Spleen (tissue), 11 donors: ENCODE results near the gene PRDM16. TPM values are rescaled to one million over a fixed set of nuclear protein-coding genes. Genes with fewer than 3 reads are reported as not detected.

Source experiments
- DNase-seq: peaks from one replicate; pipeline ENCODE4 v3.0.0-alpha.2; 2020
- H3K27ac ChIP-seq, 8 donors: fragments of 200-600 bp; sonication (generic) in 7 of 8; 1 replicate in 4 of 8; 2 replicates in 4 of 8; pipeline versions ENCODE4 v1.5.0 to v1.8.0; 2016 to 2021; ENCODE audit warnings: inconsistent platforms in 4 of 8, mild to moderate bottlenecking in 4 of 8, moderate library complexity in 1 of 8
- H3K27me3 ChIP-seq, 7 donors: fragments of 200-600 bp; sonication (generic) in 6 of 7; replicated peaks in 1 of 7; 1 replicate in 4 of 7; 2 replicates in 3 of 7; pipeline versions ENCODE4 v1.5.0 to v1.8.0; 2016 to 2021; ENCODE audit warnings: inconsistent platforms in 3 of 7, mild to moderate bottlenecking in 1 of 7
- H3K36me3 ChIP-seq, 6 donors: fragments of 200-600 bp; sonication (generic) in 5 of 6; 1 replicate in 4 of 6; 2 replicates in 2 of 6; pipeline versions ENCODE4 v1.5.0 to v1.8.0; 2016 to 2021; ENCODE audit warnings: inconsistent platforms in 2 of 6
- H3K4me1 ChIP-seq, 6 donors: fragments of 200-600 bp; sonication (generic) in 5 of 6; 1 replicate in 3 of 6; 2 replicates in 3 of 6; pipeline versions ENCODE4 v1.5.0 to v1.8.0; 2016 to 2021; ENCODE audit warnings: inconsistent platforms in 3 of 6
- H3K4me3 ChIP-seq, 8 donors: fragments of 200-600 bp; sonication (generic) in 7 of 8; 1 replicate in 4 of 8; 2 replicates in 4 of 8; pipeline versions ENCODE4 v1.5.0 to v1.8.0; 2016 to 2021; ENCODE audit warnings: inconsistent platforms in 4 of 8, mild to moderate bottlenecking in 4 of 8, moderate library complexity in 2 of 8
- H3K9me3 ChIP-seq, 8 donors: fragments of 200-600 bp; sonication (generic) in 7 of 8; 1 replicate in 4 of 8; 2 replicates in 4 of 8; pipeline versions ENCODE4 v1.5.0 to v1.8.0; 2016 to 2021; ENCODE audit warnings: inconsistent platforms in 4 of 8
- POLR2A ChIP-seq, 3 donors: fragments of 450-650 bp; IDR thresholded peaks; one replicate each; pipeline ENCODE4 v1.5.1; 2017; ENCODE audit warnings: antibody characterized with exemption in 3 of 3, mild to moderate bottlenecking in 1 of 3
- POLR2AphosphoS5 ChIP-seq, 3 donors: sonication (generic); formaldehyde crosslinking; IDR thresholded peaks; one replicate each; pipeline ENCODE4 v1.5.1; 2017; ENCODE audit warnings: antibody characterized with exemption in 3 of 3
- WGBS, 5 donors: extraction: QIAGEN DNeasy Blood & Tissue Kit in 3 of 5; methylation state at CpG; one replicate each; pipeline versions ENCODE4 v1.1.5 to v1.1.7; 2013 to 2018; 5-methylcytosine and 5-hydroxymethylcytosine counted together
- intact Hi-C: fragments of 100-400 bp; cut with DNase I; formaldehyde crosslinking; loops from one replicate; pipeline ENCODE4 v1.15.0; 2023; ENCODE audit warnings: low total_unique reads
- polyA plus RNA-seq, 3 donors: library from polyadenylated mRNA; stranded (reverse); fragments of 200-250 nt; gene quantifications; one replicate each; pipeline ENCODE4 v1.2.1, GENCODE V29; 2013
- total RNA-seq, 7 donors: library from RNA; depleted of rRNA in 3 of 7; stranded (reverse); fragments of >200 nt in 3 of 7; fragmentation: NEBNext Ultra II Directional in 4 of 7; extraction: Animal tissue kit (Norgen Biotek cat#: 25700) in 4 of 7; gene quantifications; one replicate each; pipeline versions ENCODE4 v1.1.0 to v1.2.1, GENCODE V29; 2016 to 2021
- TF ChIP-seq, protein P1 (sequence below), 11 experiments: fragments of 200-600 bp in 7 of 11; fragments of 450-650 bp in 4 of 11; sonication (generic) in 4 of 11; IDR thresholded peaks in 8 of 11; conservative IDR thresholded peaks in 3 of 11; 1 replicate in 7 of 11; 2 replicates in 4 of 11; pipeline versions ENCODE4 v1.4.0 to v1.8.0; 2016 to 2021; ENCODE audit warnings: antibody characterized with exemption in 11 of 11, inconsistent platforms in 4 of 11, mild to moderate bottlenecking in 1 of 11
- donor health status: healthy with polysubstance abuse.
- donor health status: DM: no; HTN: no; CAD: no; lungs with moderate emphysema.
- donor health status: DM: no; HTN: no; CAD: no.
- donor health status: Bipolar disorder and iron deficiency.
- donor health status: healthy.
- donor health status: DM: no; HTN: no; CAD: no.
- donor health status: DM: yes; HTN: yes; CAD: no.

PRDM16 gene
- total and polyA plus RNA-seq, 10 donors, result 0.43 to 3.2 (median 1.4) TPM

DNA sequence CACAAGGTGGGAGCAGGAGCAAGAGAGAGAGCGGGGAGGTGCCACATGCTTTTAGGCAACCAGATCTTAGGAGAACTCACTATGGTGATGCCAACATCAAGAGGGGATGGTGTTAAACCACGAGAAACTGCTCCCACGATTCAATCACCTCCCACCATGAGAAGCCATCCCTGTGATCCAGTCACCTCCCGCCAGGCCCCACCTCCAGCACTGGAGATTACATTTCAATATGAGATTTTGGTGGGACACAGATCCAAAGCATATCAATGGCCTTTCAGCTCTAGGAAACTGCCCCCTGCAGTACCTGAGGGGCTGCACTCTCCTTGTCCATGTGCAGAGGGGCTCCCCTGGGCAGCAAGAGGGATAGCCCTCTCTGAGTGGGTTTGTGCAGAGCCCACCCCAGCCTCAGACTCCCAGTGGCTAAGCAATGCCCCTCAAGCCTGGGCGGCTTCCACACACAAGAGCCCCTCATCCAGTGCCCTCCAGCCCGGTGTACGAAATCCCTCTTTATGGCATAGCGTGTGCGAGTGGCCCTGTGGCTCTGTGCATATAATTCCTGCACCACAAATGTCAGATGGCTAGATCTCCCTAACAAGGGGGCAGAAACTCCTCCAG is 15.5 kb upstream of the PRDM16 start:
- Histone ChIP-seq H3K36me3 (no peaks in the 10 kb centered on the region), H3K27me3 (peaks cover 0 to 41% (median 5%) of the 10 kb centered on the region in 7 donors), H3K4me3 (no peak overlapping the region), H3K27ac (no peak overlapping the region), H3K9me3 (no peaks in the 10 kb centered on the region), H3K4me1 (no peaks in the 10 kb centered on the region)
- 84 to 91% (median 88%) methylated on average over 8 to 9 of the region's 9 CpGs for WGBS, 5 donors
- peak; percentile 43 for DNase-seq
- no peak for TF ChIP-seq POLR2AphosphoS5 (IDR thresholded peaks at IDR 0.05)
- no peak for TF ChIP-seq POLR2A (IDR thresholded peaks at IDR 0.05)
- TF ChIP-seq, protein P1, sequence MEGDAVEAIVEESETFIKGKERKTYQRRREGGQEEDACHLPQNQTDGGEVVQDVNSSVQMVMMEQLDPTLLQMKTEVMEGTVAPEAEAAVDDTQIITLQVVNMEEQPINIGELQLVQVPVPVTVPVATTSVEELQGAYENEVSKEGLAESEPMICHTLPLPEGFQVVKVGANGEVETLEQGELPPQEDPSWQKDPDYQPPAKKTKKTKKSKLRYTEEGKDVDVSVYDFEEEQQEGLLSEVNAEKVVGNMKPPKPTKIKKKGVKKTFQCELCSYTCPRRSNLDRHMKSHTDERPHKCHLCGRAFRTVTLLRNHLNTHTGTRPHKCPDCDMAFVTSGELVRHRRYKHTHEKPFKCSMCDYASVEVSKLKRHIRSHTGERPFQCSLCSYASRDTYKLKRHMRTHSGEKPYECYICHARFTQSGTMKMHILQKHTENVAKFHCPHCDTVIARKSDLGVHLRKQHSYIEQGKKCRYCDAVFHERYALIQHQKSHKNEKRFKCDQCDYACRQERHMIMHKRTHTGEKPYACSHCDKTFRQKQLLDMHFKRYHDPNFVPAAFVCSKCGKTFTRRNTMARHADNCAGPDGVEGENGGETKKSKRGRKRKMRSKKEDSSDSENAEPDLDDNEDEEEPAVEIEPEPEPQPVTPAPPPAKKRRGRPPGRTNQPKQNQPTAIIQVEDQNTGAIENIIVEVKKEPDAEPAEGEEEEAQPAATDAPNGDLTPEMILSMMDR (IDR thresholded peaks at IDR 0.05 in 8 of 11, conservative IDR thresholded peaks at IDR 0.05 in 3 of 11), result no peak
- intact Hi-C loops, result no loop called here

DNA sequence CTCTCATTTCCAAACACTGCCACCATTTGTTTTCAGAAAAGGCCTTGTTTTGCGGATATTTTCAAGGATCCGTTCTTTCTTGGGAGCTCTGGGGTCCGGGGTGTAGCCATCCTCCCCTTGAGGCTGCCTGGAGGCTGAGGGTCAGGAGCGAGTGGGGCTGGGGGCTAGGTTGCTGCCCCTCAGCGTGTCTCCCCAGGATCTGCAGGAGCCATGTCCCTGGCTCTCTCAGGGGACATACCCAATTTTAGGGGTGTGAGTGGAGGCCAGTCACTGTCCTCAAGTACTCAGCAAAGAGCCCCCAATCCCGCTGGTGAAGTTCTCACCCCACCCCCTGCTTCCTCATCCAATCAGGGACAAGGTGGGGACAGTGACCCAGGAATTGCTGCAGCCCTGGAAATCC is 15.0 kb upstream of the PRDM16 start:
- Histone ChIP-seq H3K36me3 (no peaks in the 10 kb centered on the region), H3K27me3 (peaks cover 0 to 40% (median 5%) of the 10 kb centered on the region in 7 donors), H3K4me1 (no peaks in the 10 kb centered on the region), H3K9me3 (no peaks in the 10 kb centered on the region), H3K4me3 (no peak overlapping the region), H3K27ac (no peak overlapping the region)
- intact Hi-C loops, result no loop called here
- WGBS, 5 donors, result 78 to 94% (median 87%) methylated on average over 6 of the region's 6 CpGs
- no peak for DNase-seq
- TF ChIP-seq, protein P1 (IDR thresholded peaks at IDR 0.05 in 8 of 11, conservative IDR thresholded peaks at IDR 0.05 in 3 of 11), result no peak
- TF ChIP-seq POLR2AphosphoS5 (IDR thresholded peaks at IDR 0.05), result no peak
- TF ChIP-seq POLR2A (IDR thresholded peaks at IDR 0.05), result no peak

DNA sequence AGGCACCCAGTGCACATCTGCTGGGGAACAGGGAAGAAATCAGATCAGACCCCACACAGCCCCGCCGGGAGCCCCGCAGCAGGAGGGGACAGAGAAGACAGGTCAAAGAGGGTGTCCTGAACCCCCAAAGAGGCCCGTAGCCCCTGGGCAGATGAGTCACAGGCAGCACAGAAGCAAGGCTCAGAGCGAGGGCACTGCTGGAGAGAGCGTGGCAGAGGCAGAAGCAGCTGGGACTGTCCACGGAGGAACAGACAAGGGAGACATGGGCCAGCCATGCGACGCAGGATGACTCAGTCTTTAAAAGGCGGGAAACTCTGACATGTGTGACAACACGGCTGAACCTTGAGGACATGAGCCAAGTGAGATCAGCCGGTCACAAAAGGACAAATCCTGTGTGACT is 14.5 kb upstream of the PRDM16 start:
- no peaks in the 10 kb centered on the region for H3K4me1 ChIP-seq
- no peak overlapping the region for H3K27ac ChIP-seq
- H3K36me3 ChIP-seq, result no peaks in the 10 kb centered on the region
- intact Hi-C loops, result no loop called here
- TF ChIP-seq POLR2AphosphoS5 (IDR thresholded peaks at IDR 0.05), result no peak
- TF ChIP-seq, protein P1 (IDR thresholded peaks at IDR 0.05 in 8 of 11, conservative IDR thresholded peaks at IDR 0.05 in 3 of 11), result no peak
- TF ChIP-seq POLR2A (IDR thresholded peaks at IDR 0.05), result no peak
- no peaks in the 10 kb centered on the region for H3K9me3 ChIP-seq
- WGBS, 5 donors, result 83 to 93% (median 88%) methylated on average over 12 of the region's 12 CpGs
- H3K27me3 ChIP-seq, result peaks cover 0 to 35% (median 5%) of the 10 kb centered on the region in 7 donors
- H3K4me3 ChIP-seq, result no peak overlapping the region
- peak; percentile 52 for DNase-seq

DNA sequence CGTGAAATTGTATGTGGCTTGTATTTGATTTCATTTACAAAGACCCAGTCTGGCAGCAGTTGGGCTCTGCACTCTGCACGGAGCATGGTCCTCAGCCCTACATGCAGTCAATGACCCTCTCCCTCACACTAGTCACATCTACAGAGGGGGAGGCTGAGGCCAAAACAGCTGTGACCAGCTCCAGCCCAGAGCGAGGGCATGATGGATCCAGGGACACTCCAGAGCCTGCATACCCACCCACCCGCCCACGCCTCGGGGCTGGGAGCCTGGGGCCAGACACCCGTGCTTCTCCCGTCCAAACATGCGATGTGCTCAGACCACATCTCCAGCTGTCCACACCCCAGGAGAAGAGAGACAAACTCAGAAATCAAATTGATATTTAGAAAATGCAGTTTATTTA is 14.0 kb upstream of the PRDM16 start:
- Histone ChIP-seq H3K27ac (no peak overlapping the region), H3K4me1 (no peaks in the 10 kb centered on the region), H3K27me3 (peaks cover 0 to 37% (median 5%) of the 10 kb centered on the region in 7 donors), H3K4me3 (no peak overlapping the region), H3K36me3 (no peaks in the 10 kb centered on the region), H3K9me3 (no peaks in the 10 kb centered on the region)
- no peak for DNase-seq
- TF ChIP-seq POLR2AphosphoS5 (IDR thresholded peaks at IDR 0.05) (no peak), POLR2A (IDR thresholded peaks at IDR 0.05) (no peak)
- TF ChIP-seq, protein P1 (IDR thresholded peaks at IDR 0.05 in 8 of 11, conservative IDR thresholded peaks at IDR 0.05 in 3 of 11), result no peak
- 68 to 91% (median 85%) methylated on average over 9 of the region's 9 CpGs for WGBS, 5 donors
- intact Hi-C loops, result no loop called here
